Kasumi-1 (cell line): ENCODE data around the gene ITFG2.

Source experiments
- DNase-seq, 2 experiments: peaks; one replicate each; lab custom pipeline; 2025; lab: John Stamatoyannopoulos, UW

ITFG2 gene

DNA sequence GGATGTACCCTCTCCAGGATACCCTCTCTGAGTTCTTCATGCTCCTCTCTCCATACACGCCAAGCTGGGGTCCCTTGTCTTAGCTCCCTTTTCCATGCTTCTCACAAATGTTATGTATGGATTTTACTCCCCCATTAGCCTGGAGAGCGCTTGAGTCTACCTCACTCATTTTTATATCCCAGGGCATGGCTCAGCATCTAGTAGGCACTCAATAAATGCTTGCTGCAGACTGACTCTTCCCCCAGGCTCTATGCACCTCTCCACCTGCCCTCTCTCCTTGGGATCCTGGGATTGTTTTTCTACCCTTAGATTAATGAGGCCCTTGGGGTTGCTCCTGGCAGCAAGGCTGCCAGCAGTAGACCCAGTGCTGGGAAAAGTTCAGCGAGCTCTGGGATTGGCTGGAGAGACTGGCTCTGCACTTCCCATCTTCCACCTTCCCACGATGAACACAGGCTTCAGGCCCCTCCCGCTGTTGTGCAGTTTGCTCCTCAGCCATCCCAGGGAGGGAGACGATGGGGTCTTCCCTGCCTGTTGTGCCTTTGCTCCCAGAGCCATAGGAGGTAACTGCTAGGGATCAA lies 20.2 kb downstream of the ITFG2 start:
- DNase-seq: no peak

- no peak for DNase-seq
Measured at GRCh38 chr12:2833327-2833726, 20.9 kb downstream of the ITFG2 start.

GRCh38 chr12:2833810-2834209 lies 21.3 kb downstream of the ITFG2 start:
- DNase-seq: no peak

GRCh38 chr12:2834581-2835491 lies 22.4 kb downstream of the ITFG2 start, which contains the start of gene NRIP2:
TSS of gene NRIP2 (minus strand) at chr12:2835035. CDS start at chr12:2834983, 52 bp downstream.
- DNase-seq: no peak

DNA sequence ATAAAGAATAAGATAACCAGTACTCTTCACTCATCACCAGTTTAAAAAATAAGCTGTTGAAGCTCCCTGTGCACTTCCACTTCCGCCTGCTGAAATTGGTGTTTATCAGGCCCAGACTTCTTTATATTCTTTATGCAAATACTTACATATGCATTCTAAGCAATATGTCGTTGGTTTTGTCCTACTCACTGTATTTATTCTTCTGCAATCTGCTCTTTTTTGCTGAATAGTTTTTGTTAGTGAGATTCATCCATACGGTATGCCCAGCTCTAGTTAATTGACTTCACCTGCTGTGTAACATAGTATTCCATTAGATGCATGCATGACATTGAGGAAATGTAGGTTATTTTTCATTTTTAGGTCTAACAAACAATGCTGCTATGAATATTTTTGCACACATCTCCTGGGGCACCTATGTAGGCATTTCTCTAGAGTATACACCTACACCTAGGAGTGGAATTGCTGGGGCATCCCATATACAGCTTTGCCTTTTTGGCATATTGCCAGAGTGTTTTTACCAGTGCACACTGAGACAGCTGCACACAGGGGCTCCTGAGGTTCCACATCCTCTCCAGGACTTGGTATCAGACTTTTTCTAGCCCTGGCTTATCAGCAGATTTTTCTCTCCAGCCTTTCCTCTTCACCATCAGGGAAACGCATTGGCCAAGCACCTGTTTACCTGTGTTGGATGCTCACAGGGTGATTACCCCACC lies 23.4 kb downstream of the ITFG2 start:
- DNase-seq: no peak

GRCh38 chr12:2836574-2836973 lies 24.1 kb downstream of the ITFG2 start:
- no peak for DNase-seq

GRCh38 chr12:2841056-2841650 lies 28.7 kb downstream of the ITFG2 start:
- DNase-seq: no peak

DNA sequence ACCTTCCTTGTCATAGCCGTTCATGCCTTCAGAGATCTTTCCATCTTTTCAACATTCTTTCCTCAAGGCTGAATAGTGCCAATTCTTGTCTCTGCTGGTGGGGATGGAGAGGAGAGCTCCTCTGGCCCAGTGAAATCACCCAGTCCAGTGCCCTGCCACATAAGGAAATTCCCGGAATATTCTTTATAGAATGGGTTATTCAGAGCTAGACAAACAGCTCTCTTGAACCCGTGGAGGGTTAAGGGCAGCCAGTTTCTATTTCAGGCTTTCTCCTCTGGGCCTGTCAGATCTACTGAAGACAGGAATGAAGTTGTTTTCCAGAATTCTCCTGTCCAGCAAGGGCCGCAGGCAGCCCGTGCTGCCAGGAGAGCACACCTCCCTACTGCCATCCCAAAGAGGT lies 30.5 kb downstream of the ITFG2 start:
- no peak for DNase-seq

GRCh38 chr12:2844786-2845185 lies 32.3 kb downstream of the ITFG2 start:
- no peak for DNase-seq

DNA sequence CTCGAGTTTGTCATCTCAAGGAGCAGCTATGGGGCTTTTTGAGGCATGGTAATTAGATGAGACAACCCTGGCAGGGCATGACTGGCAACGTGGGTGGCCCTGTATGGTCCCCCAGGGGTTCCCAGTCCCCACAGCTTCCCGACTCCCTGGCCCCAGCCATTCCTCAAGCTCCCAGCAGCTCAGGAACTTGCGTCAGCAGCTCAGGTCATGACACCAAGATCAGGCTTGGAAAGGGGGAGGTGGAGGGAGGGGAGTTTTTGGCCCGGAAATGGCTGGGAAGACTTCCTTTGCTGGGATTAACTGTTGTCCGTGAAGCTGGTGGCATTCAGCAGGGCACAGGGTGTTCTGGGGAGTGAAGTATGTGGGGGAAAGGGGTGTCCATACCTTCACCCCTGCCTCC lies 32.8 kb downstream of the ITFG2 start:
- DNase-seq: no peak

- DNase-seq: no peak
Measured at GRCh38 chr12:2851931-2852330, 39.5 kb downstream of the ITFG2 start.

- no peak for DNase-seq
Measured at GRCh38 chr12:2853626-2854025, 41.2 kb downstream of the ITFG2 start.

GRCh38 chr12:2854669-2855453 lies 42.4 kb downstream of the ITFG2 start:
- DNase-seq: no peak

DNA sequence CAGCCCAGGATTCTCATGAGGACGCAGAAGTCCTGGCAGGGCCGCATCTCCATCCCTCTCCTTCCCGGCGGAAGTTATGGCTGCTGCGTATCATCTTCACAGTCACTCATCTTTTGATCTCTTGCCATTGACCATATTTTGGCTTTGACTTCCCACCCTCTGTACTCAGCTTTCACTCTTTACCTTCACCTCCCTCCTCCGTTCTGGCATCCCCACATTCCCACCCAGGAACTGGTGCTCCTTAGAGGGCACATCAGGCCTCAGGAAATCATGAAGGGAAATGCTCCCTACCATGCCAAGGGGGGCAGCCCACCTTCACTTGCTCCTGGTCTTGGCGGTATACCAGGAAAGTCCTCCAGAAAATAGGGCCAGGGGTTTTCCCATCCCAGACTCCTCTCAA lies 43.1 kb downstream of the ITFG2 start:
- no peak for DNase-seq

GRCh38 chr12:2856051-2856450 lies 43.6 kb downstream of the ITFG2 start:
- no peak for DNase-seq

DNA sequence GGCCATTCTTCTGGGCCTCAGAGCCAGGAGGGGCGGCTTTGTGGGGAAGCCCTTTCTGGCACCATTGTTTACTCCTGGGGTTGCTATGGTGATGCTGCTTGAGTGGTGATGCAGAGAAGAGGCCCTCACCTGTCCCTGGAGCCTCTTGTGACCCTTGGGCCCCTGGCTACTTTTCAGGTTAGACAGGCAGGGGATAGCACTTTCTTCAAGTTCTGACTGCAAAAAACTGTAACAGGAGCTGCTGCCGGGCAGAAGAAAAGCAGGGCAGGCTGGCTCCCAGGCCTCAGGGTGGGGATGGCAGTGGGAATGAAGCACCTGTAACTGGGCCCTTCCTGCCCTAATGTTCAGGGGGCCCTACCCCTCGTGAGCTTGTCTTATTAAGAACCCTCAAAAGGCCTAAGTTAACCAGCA lies 44.6 kb downstream of the ITFG2 start, which contains the start of gene TEX52:
TSS of gene TEX52 (minus strand) at position 19 of the 411 bp plus-strand sequence. CDS start at position 6, 13 bp downstream.
- no peak for DNase-seq

- no peak for DNase-seq
Measured at GRCh38 chr12:2857576-2857975, 45.1 kb downstream of the ITFG2 start.

DNA sequence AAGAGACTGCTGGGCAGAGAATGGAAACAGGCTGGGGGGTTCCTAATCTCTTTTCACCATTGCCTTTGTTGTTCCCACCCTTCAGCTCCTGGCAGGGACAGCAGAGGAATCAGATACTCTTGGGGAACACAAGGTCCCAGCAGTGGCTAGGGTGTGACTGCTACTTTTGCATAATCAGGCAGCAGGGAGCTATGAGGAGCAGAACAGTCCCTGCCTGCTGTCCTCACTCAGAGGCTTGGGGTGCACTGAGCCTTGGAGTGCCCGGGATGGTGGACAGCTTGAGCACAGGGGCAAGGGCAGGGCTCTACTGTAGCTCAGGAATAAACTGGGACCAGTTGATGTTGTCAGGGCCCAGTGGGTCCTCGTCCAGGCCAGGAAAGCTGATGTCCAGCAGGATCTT lies 45.9 kb downstream of the ITFG2 start:
- no peak for DNase-seq

GRCh38 chr12:2858944-2859421 lies 46.5 kb downstream of the ITFG2 start:
- DNase-seq: no peak

DNA sequence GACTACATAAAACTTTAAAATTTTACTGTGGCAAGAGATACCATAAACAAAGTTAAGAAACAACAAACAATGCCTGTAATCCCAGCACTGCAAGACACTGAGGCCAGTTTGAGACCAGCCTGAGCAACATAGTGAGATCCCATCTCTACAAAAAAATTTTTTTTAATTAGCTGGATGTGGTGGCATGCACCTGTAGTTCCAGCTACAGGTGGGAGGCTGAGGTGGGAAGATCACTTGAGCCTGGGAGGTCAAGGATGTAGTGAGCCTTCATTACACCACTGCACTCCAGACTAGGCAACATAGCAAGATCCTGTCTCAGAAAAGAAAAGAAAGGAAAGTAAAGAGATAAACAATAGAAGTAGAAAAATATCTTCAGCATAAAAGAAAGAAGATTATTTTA lies 47.7 kb downstream of the ITFG2 start:
- no peak for DNase-seq

DNA sequence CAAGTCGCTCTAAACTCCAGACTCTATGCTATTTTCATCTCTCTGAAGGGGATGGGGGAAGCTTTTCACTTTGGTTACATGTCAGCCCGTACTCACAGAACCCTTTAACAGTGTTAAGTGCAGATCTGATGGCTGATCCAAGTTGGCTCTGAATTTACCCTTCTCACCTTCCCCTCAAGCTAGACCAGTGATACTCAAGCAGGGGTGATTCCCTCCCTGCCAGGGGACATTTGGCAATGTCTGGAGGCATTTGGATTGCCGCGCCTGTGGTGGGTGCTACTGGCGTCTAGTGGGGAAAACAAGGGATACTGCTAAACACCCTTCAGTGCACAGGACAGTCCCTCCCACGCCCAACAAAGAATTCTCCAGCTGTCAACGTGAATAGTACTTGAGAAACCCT lies 50.4 kb downstream of the ITFG2 start:
- no peak for DNase-seq
